Jurkat, Clone E6-1 (cell line): ENCODE measurements around the gene KEL.

Source experiments
- DNase-seq: peaks from one replicate; pipeline ENCODE4 v3.0.0-alpha.2; 2011; ENCODE audit warnings: low read depth, low spot score
- H3K4me3 ChIP-seq: 2 replicates; pipeline ENCODE4 v1.5.1; 2011; ENCODE audit warnings: mild to moderate bottlenecking, low read length, control low read depth, moderate library complexity

KEL gene

DNA sequence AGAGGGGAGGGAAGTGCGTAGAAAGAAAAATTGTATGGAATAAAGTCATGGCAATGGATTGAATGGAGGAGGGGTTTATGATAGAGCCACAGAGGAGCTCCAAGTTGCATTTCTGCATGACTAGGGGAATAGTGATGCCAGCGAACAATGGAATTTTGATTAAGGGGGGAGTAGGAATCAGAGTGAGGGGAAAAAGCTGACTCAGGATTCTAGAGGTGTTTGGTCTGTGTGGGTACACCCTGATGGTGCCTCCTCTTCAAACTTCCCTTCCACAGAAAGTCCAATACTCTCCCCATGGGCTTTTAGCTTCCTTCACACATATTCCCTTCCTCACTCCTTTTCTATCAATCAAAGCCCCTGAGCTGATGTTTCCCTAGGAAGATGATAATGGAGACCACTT is 1.8 kb upstream of the KEL start:
- H3K4me3 ChIP-seq: no peak overlapping the region
- DNase-seq: no peak

DNA sequence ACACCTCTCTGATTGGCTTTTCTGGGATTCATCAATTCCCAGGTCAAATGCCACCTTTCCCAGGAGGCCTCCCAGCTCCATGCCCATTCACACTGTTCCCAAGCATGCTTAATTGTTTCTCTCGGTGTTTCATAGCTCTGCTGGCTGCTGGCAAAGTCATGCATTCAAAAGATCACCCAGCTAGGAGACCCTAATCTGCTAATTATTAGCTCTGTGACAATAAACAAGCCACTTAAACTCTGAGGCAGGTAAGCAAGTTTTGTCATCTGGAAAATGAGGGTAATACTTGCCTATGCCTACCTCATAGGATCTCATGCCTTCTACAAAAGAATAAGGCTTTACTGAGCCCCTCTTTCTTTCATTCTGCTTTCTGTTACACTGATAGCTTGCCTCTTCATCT is 828 bp upstream of the KEL start:
- no peak for DNase-seq
- H3K4me3 ChIP-seq: no peak overlapping the region

DNA sequence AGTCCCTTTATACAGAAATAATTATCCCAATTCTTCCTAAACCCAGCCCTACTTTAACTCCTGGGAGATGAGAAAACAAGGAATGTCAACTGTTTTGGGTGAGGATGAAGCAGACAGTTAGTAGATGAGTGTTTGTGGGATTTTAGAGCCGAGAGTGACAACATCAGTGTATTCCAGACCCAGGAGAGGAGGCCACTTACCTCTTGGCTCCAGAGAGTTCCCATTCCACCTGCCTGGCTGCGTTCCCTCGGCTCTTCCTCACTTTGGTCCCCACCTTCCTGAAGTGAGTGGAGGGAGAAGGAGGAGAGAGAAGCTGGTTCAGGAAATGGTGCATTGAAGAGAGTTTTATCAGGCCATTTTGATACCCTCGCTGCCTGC is 579 bp downstream of the KEL start:
- DNase-seq: no peak
- no peak overlapping the region for H3K4me3 ChIP-seq

- no peak overlapping the region for H3K4me3 ChIP-seq
- no peak for DNase-seq
These were observed 1.1 kb downstream of the KEL start for GRCh38 chr7:142960955-142961512.

GRCh38 chr7:142959202-142959601 is 3.0 kb downstream of the KEL start:
- DNase-seq: no peak

DNA sequence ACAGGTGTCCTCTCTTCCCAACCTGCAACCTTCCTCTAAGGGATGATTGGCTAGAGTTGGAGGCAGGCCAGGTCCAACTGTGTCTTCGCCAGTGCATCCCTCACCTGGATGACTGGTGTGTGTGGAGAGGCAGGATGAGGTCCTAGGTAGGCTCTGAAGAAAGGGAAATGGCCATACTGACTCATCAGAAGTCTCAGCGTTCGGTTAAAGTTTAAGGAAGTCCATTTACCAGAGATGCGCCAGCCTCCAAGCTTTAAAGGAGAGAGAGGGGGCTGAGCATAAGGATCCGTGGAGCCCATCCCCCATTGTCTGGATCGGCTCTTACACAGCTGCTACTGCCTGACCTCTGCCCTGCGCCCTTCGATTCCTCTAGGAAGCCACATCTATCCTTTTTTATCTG is 4.4 kb downstream of the KEL start:
- no peak overlapping the region for H3K4me3 ChIP-seq
- no peak for DNase-seq

More at GRCh38 chr7:142959202-142959601, 3.0 kb downstream of the KEL start:
- no peak overlapping the region for H3K4me3 ChIP-seq

DNA sequence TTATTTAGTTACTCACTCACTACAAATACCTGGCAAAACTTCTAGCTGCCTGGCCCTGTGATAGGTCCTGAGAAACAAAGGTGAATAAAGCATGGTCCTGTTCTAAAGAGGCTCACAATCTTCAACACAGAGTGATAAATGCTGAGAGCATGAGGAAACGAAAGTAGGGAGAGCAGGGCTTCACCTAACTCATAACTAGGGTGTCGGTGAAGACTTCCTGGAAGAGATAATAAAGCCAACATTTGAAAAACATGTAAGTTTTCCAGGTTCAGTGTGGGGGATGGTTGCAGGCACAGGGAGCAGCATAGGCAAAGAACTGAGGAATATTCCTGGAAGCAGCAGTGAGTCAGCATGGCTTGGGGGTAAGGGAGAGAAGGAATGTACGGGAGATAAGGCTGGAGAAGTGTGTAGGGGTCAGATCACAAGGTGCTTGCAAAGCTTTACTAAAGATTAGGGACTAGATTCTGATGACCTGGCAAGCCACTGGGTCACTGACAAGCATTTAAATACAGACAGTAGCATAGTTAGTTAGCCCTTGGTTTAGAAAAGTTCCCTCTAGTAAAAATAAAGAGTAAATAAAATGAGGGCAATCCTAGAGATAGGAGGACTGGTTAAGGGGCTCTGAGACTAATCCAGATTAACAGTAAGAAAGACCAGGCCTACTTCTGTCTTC is 5.1 kb downstream of the KEL start:
- no peak overlapping the region for H3K4me3 ChIP-seq
- no peak for DNase-seq

GRCh38 chr7:142954680-142955268 is 7.4 kb downstream of the KEL start:
- no peak for DNase-seq
- no peak overlapping the region for H3K4me3 ChIP-seq

- no peak overlapping the region for H3K4me3 ChIP-seq
- DNase-seq: no peak
These were observed 11.9 kb downstream of the KEL start for GRCh38 chr7:142950235-142950634.

DNA sequence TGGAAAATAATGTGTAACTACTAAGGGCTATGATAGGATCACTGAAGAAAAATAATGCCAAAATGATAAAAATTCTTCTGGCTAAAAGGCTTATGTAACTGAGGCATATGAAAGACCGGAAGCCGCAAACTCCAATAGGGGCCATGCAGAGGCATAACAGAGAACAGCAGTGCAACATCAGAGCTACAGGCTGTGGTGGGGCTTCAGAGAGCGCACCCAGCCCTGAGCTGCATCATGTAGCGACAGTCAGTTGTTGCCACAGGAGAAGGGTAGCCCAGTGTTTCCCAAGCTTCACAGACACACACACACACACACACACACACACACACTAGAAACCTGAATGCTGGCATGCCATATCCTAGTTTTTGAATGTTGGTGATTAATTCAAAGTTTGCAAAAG is 13.6 kb downstream of the KEL start:
- no peak overlapping the region for H3K4me3 ChIP-seq
- DNase-seq: peak; percentile 76

DNA sequence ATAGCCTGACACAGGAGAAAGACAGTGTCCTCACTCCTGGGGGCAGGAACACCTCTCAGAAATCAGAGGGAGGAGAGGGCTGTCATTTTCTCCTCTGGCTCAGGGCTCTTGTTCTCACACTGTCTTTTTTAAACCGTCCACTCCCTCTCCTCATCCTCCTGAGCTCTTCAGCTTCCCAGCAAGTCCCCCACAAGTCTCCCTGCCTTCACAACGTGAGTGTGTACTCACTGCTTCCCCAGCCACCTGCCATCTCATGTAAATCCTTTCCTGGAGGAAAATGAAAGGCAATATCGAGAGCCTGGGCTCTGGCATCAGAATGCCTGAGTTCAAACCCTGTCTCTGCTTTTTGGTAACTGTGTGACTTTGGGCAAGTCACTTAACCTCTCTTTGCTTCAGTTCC is 17.2 kb downstream of the KEL start:
- no peak overlapping the region for H3K4me3 ChIP-seq
- no peak for DNase-seq

GRCh38 chr7:142943706-142944268 is 18.4 kb downstream of the KEL start:
- DNase-seq: no peak
- no peak overlapping the region for H3K4me3 ChIP-seq

DNA sequence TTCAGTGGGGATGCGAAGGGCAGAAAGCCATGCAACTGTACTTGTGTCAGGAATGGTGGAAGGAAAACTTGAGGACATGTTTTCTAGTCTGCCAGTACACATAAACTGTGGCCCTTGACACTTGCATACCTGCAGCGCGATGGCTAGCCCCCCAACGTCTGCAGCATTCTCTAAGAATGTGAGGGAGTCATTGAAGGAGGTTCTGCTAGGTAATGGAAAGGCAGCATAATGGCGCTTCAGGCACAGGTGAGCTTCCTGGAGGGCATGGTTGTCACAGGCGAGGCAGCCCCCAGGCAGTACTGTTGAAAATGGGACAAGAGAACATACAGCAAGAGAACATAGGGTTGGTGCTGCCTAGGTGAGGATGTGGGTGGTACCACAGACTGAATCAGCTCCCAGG is 19.4 kb downstream of the KEL start:
- no peak overlapping the region for H3K4me3 ChIP-seq
- DNase-seq: no peak

- DNase-seq: no peak
These were observed 20.6 kb downstream of the KEL start for GRCh38 chr7:142941541-142941940.

DNA sequence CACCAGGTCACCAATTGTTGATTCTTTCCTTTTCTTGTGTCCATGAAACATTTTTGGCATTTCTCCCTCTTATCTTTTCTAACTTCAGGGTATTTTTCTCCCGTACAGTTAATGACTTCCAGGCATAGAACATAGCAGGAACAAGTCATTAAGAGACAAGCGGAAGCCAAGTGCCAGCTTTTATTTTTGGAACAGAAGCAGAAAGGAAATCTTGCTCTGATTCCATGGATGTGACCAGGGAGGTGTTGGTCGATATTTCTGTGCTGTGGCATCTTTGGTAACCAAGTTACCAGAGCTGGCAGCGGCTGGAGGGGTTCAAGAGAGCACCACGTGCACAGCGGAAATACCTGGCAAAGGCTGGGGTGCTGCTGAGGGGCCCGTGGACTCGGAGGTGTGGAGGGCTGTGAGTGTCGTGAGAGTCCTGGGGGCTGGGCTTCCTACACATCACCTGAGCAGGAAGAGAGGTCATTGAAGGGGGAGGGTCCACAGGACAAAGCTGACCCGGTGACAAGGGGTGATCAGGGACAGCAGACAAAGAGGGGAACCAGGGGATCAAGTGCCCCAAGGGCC is 21.1 kb downstream of the KEL start:
- DNase-seq: no peak
- H3K4me3 ChIP-seq: no peak overlapping the region

More at GRCh38 chr7:142941541-142941940, 20.6 kb downstream of the KEL start:
- no peak overlapping the region for H3K4me3 ChIP-seq

- peak; percentile 29 for DNase-seq
These were observed 22.8 kb downstream of the KEL start, which contains the start of gene LLCFC1 for GRCh38 chr7:142939226-142939910. LLCFC1 (plus strand) TSS chr7:142939484; CDS start chr7:142939622, 138 bp downstream.

GRCh38 chr7:142938611-142939010 is 23.6 kb downstream of the KEL start:
- DNase-seq: no peak

More at GRCh38 chr7:142939226-142939910, 22.8 kb downstream of the KEL start, which contains the start of gene LLCFC1:
- no peak within 1 kb of the TSS for H3K4me3 ChIP-seq

GRCh38 chr7:142935941-142936565 is 26.1 kb downstream of the KEL start:
- no peak for DNase-seq
- no peak overlapping the region for H3K4me3 ChIP-seq

More at GRCh38 chr7:142938611-142939010, 23.6 kb downstream of the KEL start:
- no peak overlapping the region for H3K4me3 ChIP-seq

DNA sequence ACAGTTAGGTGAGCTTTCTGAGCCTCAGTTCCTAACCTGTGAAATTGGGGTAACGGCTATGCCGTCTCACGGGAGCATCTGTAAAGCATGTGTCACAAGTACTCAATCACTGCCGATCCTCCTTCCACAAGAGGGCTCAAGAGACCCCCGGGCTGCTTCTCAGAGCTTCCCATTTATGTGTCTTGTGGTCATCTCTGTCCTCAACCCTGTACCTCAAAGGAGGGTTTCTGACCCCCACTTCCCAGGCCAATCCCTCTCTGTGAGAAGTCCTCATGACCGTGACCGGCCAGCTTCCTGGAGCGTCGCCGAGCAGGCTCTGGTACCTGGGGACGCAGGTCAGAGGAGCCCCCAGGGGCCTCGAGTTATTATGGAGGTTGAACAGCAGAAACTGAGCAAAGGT is 28.1 kb downstream of the KEL start:
- no peak overlapping the region for H3K4me3 ChIP-seq
- no peak for DNase-seq
